ENCODE measurements around the gene PABPN1L. TPM values are rescaled to one million over a fixed set of nuclear protein-coding genes. Genes with fewer than 3 reads are reported as not detected.
"Not testable (repeated sequence)": the region's sequence is repeated elsewhere in the genome, so short reads cannot be mapped to it uniquely, and the experiment has no call there.

Gene PABPN1L
- total RNA-seq, 1 experiment from 2014 or later, result not detected

- no peak overlapping the region for H3K14ac ChIP-seq (ENCODE audit: insufficient read depth, low read length)
- H2BK15ac ChIP-seq (ENCODE audit: low read depth, low read length), result no peak overlapping the region
- no peaks in the 10 kb centered on the region for H3K4me1 Mint-ChIP-seq
- no peaks in the 10 kb centered on the region for H3K79me1 ChIP-seq (ENCODE audit: insufficient read depth, low read depth, low read length, poor library complexity, severe bottlenecking)
- no peak overlapping the region for H3K4me3 Mint-ChIP-seq
- H4K91ac ChIP-seq (ENCODE audit: insufficient read length, low read depth, low read length), result no peak overlapping the region
- H2BK12ac ChIP-seq (ENCODE audit: insufficient read length, low read depth, low read length), result no peak overlapping the region
- H3K27me3 Mint-ChIP-seq (ENCODE audit: low read depth), result peaks cover 2% of the 10 kb centered on the region
- no peak overlapping the region for H2BK120ac ChIP-seq (ENCODE audit: low read depth, low read length, poor library complexity, severe bottlenecking)
- no peak overlapping the region for H3K4ac ChIP-seq (ENCODE audit: low read depth, low read length)
- no peak for DNase-seq
- H3K23ac ChIP-seq (ENCODE audit: insufficient read length, low read depth, low read length), result no peak overlapping the region
- no peak overlapping the region for H4K5ac ChIP-seq (ENCODE audit: insufficient read length, low read depth, low read length)
- WGBS (ENCODE audit: extremely low coverage, insufficient read length, low lambda C conversion rate), result no CpG with 5 or more reads among the region's 21 CpGs
- H2BK5ac ChIP-seq (ENCODE audit: insufficient read length, low read length), result no peak overlapping the region
- no peaks in the 10 kb centered on the region for H3K27me3 ChIP-seq (ENCODE audit: insufficient read depth, low read length)
- H3K27ac ChIP-seq (ENCODE audit: insufficient read length, low read depth, low read length), result no peak overlapping the region
- no peak overlapping the region for H3K18ac ChIP-seq (ENCODE audit: insufficient read length, low read depth, low read length)
- no peak for TF ChIP-seq CTCF (conservative IDR thresholded peaks at IDR 0.05)
- H3K23me2 ChIP-seq (ENCODE audit: insufficient read length, low read depth, low read length, poor library complexity, severe bottlenecking), result no peaks in the 10 kb centered on the region
- no peaks in the 10 kb centered on the region for H3K4me1 ChIP-seq (ENCODE audit: insufficient read depth, low read length)
- H3T11ph ChIP-seq (ENCODE audit: low read length), result no peak overlapping the region
- no peaks in the 10 kb centered on the region for H3K79me2 ChIP-seq (ENCODE audit: insufficient read depth, low read length)
- no peak overlapping the region for H4K8ac ChIP-seq (replicated peaks; ENCODE audit: insufficient read length, low read depth, low read length)
- H2AK5ac ChIP-seq (ENCODE audit: insufficient read length, low read length), result no peak overlapping the region
- no peak overlapping the region for H3K9ac ChIP-seq (ENCODE audit: extremely low read depth, insufficient read length, low read length)
- H3K36me3 Mint-ChIP-seq (ENCODE audit: insufficient read depth in 1 of 3, low read depth in 3 of 3), result no peaks in the 10 kb centered on the region
- H3K56ac ChIP-seq (ENCODE audit: insufficient read length, low read depth, low read length), result no peak overlapping the region
- peaks cover 0 to 4% of the 10 kb centered on the region in 2 experiments; a peak in 4 of 5 replicates for H3K9me3 Mint-ChIP-seq
- no peaks in the 10 kb centered on the region for H3K9me3 ChIP-seq (ENCODE audit: control insufficient read depth, low read depth, low read length)
- H4K20me1 ChIP-seq (ENCODE audit: control insufficient read depth, insufficient read depth, insufficient read length), result no peaks in the 10 kb centered on the region
- no peak overlapping the region for H2AFZ ChIP-seq (ENCODE audit: low read length)
- H3K4me2 ChIP-seq (ENCODE audit: insufficient read depth, insufficient read length, low read length), result no peak overlapping the region
- no peak overlapping the region for H2BK20ac ChIP-seq (ENCODE audit: low read depth, low read length, poor library complexity, severe bottlenecking)
- no peak overlapping the region for H3K27ac Mint-ChIP-seq
Observed at GRCh38 chr16:88894681-88895300, 28.3 kb upstream of the PABPN1L start.

GRCh38 chr16:88894266-88894665 is 27.8 kb upstream of the PABPN1L start:
- H4K8ac ChIP-seq (replicated peaks; ENCODE audit: insufficient read length, low read depth, low read length); H4K5ac ChIP-seq (ENCODE audit: insufficient read length, low read depth, low read length); H3K27me3 ChIP-seq (ENCODE audit: insufficient read depth, low read length); H3K4me3 Mint-ChIP-seq; H2BK20ac ChIP-seq (ENCODE audit: low read depth, low read length, poor library complexity, severe bottlenecking); H3K4me1 ChIP-seq (ENCODE audit: insufficient read depth, low read length); H2AFZ ChIP-seq (ENCODE audit: low read length); H3K23ac ChIP-seq (ENCODE audit: insufficient read length, low read depth, low read length); DNase-seq; H3K4ac ChIP-seq (ENCODE audit: low read depth, low read length); H3K27me3 Mint-ChIP-seq (ENCODE audit: low read depth); H3K9me3 ChIP-seq (ENCODE audit: control insufficient read depth, low read depth, low read length); H3K27ac Mint-ChIP-seq; H3K56ac ChIP-seq (ENCODE audit: insufficient read length, low read depth, low read length); H2AK5ac ChIP-seq (ENCODE audit: insufficient read length, low read length); H3K27ac ChIP-seq (ENCODE audit: insufficient read length, low read depth, low read length); H3K9ac ChIP-seq (ENCODE audit: extremely low read depth, insufficient read length, low read length); H3K4me1 Mint-ChIP-seq; H3K36me3 Mint-ChIP-seq (ENCODE audit: insufficient read depth in 1 of 3, low read depth in 3 of 3); H3K9me3 Mint-ChIP-seq; H4K20me1 ChIP-seq (ENCODE audit: control insufficient read depth, insufficient read depth, insufficient read length); H3K23me2 ChIP-seq (ENCODE audit: insufficient read length, low read depth, low read length, poor library complexity, severe bottlenecking); H3K4me2 ChIP-seq (ENCODE audit: insufficient read depth, insufficient read length, low read length); H3K18ac ChIP-seq (ENCODE audit: insufficient read length, low read depth, low read length); H2BK12ac ChIP-seq (ENCODE audit: insufficient read length, low read depth, low read length); H2BK5ac ChIP-seq (ENCODE audit: insufficient read length, low read length); H2BK15ac ChIP-seq (ENCODE audit: low read depth, low read length); H3K79me1 ChIP-seq (ENCODE audit: insufficient read depth, low read depth, low read length, poor library complexity, severe bottlenecking); H4K91ac ChIP-seq (ENCODE audit: insufficient read length, low read depth, low read length); H3T11ph ChIP-seq (ENCODE audit: low read length); H3K14ac ChIP-seq (ENCODE audit: insufficient read depth, low read length); H3K79me2 ChIP-seq (ENCODE audit: insufficient read depth, low read length); H2BK120ac ChIP-seq (ENCODE audit: low read depth, low read length, poor library complexity, severe bottlenecking): not testable (repeated sequence)
- no CpG with 5 or more reads among the region's 6 CpGs for WGBS (ENCODE audit: extremely low coverage, insufficient read length, low lambda C conversion rate)
